ENCODE data around the gene LFNG. TPM values are rescaled to one million over a fixed set of nuclear protein-coding genes. Genes with fewer than 3 reads are reported as not detected.
A peak's percentile ranks its signal among the peaks of the same experiment; 100 is the strongest.

The LFNG gene
- total and polyA plus RNA-seq, 9 of the 15 experiments (the other 6 are each of a cell fraction or from before 2014, with no cell fraction given), result 0.03 to 0.89 (median 0.25) TPM; not detected in 1

DNA sequence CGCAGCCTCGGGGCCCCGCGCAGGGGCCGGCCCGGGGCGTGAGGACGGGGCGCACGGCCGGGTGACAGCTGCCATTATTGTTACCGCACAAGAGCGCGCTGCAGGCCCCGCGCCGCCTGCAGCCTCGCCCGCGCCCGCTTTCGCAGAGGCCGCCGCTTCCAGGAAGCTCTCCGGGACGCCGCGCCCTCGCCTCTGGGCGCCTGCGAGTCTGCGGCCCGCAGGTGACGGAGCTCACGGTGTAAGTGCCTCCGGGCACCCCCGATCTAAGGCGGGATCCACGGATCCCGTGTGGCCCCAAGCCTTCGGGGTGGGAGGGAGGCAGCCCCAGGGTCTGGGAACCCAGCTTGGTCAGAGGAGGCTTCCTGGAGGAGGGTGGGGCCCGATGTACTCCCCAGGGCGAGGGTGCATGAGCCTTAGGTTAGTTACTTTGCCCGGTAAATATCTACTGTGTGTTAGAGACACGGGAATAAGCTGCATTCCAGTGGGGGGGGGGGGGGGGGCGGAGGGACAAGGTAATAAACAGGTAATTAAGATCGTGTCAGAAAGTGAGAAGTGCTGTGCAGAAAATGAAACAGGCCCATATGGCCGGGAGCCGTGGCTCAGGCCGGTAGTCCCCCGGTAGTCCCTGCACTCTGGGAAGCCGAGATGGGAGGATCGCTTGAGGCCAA, 39.8 kb downstream of the LFNG start (continued):
- TF ChIP-seq, protein P1, sequence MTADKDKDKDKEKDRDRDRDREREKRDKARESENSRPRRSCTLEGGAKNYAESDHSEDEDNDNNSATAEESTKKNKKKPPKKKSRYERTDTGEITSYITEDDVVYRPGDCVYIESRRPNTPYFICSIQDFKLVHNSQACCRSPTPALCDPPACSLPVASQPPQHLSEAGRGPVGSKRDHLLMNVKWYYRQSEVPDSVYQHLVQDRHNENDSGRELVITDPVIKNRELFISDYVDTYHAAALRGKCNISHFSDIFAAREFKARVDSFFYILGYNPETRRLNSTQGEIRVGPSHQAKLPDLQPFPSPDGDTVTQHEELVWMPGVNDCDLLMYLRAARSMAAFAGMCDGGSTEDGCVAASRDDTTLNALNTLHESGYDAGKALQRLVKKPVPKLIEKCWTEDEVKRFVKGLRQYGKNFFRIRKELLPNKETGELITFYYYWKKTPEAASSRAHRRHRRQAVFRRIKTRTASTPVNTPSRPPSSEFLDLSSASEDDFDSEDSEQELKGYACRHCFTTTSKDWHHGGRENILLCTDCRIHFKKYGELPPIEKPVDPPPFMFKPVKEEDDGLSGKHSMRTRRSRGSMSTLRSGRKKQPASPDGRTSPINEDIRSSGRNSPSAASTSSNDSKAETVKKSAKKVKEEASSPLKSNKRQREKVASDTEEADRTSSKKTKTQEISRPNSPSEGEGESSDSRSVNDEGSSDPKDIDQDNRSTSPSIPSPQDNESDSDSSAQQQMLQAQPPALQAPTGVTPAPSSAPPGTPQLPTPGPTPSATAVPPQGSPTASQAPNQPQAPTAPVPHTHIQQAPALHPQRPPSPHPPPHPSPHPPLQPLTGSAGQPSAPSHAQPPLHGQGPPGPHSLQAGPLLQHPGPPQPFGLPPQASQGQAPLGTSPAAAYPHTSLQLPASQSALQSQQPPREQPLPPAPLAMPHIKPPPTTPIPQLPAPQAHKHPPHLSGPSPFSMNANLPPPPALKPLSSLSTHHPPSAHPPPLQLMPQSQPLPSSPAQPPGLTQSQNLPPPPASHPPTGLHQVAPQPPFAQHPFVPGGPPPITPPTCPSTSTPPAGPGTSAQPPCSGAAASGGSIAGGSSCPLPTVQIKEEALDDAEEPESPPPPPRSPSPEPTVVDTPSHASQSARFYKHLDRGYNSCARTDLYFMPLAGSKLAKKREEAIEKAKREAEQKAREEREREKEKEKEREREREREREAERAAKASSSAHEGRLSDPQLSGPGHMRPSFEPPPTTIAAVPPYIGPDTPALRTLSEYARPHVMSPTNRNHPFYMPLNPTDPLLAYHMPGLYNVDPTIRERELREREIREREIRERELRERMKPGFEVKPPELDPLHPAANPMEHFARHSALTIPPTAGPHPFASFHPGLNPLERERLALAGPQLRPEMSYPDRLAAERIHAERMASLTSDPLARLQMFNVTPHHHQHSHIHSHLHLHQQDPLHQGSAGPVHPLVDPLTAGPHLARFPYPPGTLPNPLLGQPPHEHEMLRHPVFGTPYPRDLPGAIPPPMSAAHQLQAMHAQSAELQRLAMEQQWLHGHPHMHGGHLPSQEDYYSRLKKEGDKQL (CRISPR knock-in tag; IDR thresholded peaks at IDR 0.05; ENCODE audit: borderline replicate concordance), result no peak
- TF ChIP-seq, protein P2, sequence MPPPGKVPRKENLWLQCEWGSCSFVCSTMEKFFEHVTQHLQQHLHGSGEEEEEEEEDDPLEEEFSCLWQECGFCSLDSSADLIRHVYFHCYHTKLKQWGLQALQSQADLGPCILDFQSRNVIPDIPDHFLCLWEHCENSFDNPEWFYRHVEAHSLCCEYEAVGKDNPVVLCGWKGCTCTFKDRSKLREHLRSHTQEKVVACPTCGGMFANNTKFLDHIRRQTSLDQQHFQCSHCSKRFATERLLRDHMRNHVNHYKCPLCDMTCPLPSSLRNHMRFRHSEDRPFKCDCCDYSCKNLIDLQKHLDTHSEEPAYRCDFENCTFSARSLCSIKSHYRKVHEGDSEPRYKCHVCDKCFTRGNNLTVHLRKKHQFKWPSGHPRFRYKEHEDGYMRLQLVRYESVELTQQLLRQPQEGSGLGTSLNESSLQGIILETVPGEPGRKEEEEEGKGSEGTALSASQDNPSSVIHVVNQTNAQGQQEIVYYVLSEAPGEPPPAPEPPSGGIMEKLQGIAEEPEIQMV (tag; conservative IDR thresholded peaks at IDR 0.05; ENCODE audit: low read depth), result no peak
- TF ChIP-seq ZFP36 (IDR thresholded peaks at IDR 0.05; ENCODE audit: low read depth, low read length, partially characterized antibody) (peak; percentile 99), ZNF253 (CRISPR knock-in tag; conservative IDR thresholded peaks at IDR 0.05) (no peak), ZNF778 (CRISPR knock-in tag; IDR thresholded peaks at IDR 0.05) (no peak), MCM2 (IDR thresholded peaks at IDR 0.05; ENCODE audit: low read depth) (no peak), OTX1 (CRISPR knock-in tag; IDR thresholded peaks at IDR 0.05) (no peak), MAFK (IDR thresholded peaks at IDR 0.05; ENCODE audit: low read length) (no peak), RBM17 (IDR thresholded peaks at IDR 0.05; ENCODE audit: borderline replicate concordance, low read depth, low read length) (no peak), ZNF347 (CRISPR knock-in tag; IDR thresholded peaks at IDR 0.05; ENCODE audit: low read depth) (no peak), TARDBP (IDR thresholded peaks at IDR 0.05) (0 out of 2 replicates have a peak, but pooled peaks have one; percentile 11), NFIC (IDR thresholded peaks at IDR 0.05) (no peak), ZBTB17 (CRISPR knock-in tag; IDR thresholded peaks at IDR 0.05) (no peak), HDAC8 (tag; IDR thresholded peaks at IDR 0.05) (no peak), ZNF444 (CRISPR knock-in tag; IDR thresholded peaks at IDR 0.05) (no peak)
- TF ChIP-seq, protein P3, sequence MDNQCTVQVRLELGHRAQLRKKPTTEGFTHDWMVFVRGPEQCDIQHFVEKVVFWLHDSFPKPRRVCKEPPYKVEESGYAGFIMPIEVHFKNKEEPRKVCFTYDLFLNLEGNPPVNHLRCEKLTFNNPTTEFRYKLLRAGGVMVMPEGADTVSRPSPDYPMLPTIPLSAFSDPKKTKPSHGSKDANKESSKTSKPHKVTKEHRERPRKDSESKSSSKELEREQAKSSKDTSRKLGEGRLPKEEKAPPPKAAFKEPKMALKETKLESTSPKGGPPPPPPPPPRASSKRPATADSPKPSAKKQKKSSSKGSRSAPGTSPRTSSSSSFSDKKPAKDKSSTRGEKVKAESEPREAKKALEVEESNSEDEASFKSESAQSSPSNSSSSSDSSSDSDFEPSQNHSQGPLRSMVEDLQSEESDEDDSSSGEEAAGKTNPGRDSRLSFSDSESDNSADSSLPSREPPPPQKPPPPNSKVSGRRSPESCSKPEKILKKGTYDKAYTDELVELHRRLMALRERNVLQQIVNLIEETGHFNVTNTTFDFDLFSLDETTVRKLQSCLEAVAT (IDR thresholded peaks at IDR 0.05), result no peak
- TF ChIP-seq, protein P4, sequence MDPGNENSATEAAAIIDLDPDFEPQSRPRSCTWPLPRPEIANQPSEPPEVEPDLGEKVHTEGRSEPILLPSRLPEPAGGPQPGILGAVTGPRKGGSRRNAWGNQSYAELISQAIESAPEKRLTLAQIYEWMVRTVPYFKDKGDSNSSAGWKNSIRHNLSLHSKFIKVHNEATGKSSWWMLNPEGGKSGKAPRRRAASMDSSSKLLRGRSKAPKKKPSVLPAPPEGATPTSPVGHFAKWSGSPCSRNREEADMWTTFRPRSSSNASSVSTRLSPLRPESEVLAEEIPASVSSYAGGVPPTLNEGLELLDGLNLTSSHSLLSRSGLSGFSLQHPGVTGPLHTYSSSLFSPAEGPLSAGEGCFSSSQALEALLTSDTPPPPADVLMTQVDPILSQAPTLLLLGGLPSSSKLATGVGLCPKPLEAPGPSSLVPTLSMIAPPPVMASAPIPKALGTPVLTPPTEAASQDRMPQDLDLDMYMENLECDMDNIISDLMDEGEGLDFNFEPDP (CRISPR knock-in tag; IDR thresholded peaks at IDR 0.05), result no peak
- TF ChIP-seq, protein P5, sequence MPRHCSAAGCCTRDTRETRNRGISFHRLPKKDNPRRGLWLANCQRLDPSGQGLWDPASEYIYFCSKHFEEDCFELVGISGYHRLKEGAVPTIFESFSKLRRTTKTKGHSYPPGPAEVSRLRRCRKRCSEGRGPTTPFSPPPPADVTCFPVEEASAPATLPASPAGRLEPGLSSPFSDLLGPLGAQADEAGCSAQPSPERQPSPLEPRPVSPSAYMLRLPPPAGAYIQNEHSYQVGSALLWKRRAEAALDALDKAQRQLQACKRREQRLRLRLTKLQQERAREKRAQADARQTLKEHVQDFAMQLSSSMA (CRISPR knock-in tag; IDR thresholded peaks at IDR 0.05), result no peak
